GM13977 (cell line): ENCODE results near the gene PIAS1.

Source experiments
- DNase-seq: peaks from one replicate; pipeline ENCODE4 v3.0.0; 2012; ENCODE audit warnings: low spot score
- in situ Hi-C: fragments of 300-500 bp; cut with MboI; formaldehyde crosslinking; loops from one replicate; pipeline ENCODE4 v1.12.0; 2022; ENCODE audit warnings: low sequenced_read_pairs, low pct_unique_long_range_greater_than_20kb, mixed read lengths, inconsistent platforms; ENCODE audit not compliant: unreplicated experiment
- TF ChIP-seq, protein P1 (sequence below): IDR thresholded peaks from 2 replicates; pipeline ENCODE4 v1.5.1; 2012; ENCODE audit warnings: mild to moderate bottlenecking, control low read depth; ENCODE audit not compliant: insufficient read depth; ENCODE audit errors: extremely low read depth, missing control alignments

The PIAS1 gene

DNA sequence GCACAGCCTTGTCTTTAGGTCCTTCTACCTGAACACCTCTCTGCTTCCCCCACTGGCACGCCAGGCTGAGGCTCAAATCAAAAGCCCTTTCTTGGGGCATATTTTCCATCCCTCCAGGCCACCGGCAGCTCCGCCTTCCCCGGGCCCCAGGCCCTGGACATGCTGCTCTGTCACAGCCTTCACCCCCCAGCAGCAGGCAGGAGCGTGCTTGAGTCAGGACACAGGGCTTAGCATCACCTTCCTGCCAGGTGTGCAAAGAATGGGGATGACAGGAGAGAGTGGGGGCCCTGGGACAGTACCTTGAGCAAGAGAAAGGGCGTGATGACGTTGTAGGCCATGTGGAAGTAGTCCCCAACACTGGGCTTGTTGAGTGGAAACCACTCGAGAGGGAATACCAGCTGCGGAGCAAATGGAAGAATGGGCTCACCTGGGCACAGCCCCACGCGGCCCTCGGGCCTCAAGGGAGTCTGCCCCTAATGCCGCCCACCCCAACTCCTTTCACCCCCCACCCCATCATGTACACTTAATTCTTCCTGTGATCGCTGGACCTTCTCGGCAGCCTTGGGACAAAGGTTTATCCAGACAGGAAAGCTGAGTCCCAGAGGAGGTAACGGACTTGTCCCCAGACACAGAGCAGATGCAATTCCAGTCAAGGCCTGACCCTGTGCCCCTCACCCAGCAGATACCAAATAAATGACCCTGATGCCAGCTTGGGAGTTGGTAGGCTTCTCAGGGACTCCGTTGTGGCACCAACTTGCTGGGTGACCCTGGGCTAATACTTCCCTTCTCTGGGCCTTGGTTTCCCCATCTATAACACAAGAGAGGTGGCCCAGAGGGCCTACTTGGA is 160.1 kb downstream of the PIAS1 start:
- in situ Hi-C loops = no loop called here
- TF ChIP-seq, protein P1, sequence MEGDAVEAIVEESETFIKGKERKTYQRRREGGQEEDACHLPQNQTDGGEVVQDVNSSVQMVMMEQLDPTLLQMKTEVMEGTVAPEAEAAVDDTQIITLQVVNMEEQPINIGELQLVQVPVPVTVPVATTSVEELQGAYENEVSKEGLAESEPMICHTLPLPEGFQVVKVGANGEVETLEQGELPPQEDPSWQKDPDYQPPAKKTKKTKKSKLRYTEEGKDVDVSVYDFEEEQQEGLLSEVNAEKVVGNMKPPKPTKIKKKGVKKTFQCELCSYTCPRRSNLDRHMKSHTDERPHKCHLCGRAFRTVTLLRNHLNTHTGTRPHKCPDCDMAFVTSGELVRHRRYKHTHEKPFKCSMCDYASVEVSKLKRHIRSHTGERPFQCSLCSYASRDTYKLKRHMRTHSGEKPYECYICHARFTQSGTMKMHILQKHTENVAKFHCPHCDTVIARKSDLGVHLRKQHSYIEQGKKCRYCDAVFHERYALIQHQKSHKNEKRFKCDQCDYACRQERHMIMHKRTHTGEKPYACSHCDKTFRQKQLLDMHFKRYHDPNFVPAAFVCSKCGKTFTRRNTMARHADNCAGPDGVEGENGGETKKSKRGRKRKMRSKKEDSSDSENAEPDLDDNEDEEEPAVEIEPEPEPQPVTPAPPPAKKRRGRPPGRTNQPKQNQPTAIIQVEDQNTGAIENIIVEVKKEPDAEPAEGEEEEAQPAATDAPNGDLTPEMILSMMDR = no peak
- DNase-seq = no peak

DNA sequence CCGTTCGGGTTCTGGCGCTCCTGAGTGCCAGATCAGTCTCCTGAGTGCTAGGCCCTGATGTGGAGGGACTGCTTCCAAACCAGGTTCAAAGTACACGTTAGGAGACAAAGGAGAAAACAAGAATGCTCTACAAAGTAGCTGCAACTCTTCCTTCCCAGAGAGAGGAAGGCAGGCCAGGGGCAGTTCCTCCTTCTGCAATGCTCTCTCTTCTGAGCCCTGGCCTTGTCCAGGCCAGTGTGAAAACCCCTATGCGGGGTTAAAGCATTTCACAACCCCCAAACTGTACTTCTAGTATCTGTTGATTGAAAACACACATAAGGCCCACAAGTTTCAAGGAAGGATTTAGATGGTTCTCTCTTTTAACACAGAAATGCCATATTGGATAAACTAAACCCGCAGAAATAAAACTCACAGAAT is 160.7 kb downstream of the PIAS1 start:
- no peak for DNase-seq
- in situ Hi-C loops = no loop called here
- TF ChIP-seq, protein P1 = no peak

DNA sequence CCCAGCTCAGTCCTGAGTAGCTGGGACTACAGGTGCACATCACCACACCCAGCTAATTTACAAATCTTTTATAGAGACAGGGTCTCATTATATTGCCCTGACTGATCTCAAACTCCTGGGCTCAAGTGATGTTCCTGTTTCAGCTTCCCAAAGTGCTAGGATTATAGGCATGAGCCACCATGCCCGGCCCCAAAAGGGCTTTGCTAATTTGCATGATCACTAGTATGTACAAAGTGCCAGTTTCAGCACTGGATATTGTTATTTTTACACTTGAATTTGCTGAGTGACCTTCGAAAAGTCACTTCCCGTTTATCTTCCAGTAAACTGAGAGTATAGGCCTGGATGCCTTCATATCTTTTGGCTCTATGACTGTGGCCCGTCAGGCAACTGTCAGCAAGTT is 163.2 kb downstream of the PIAS1 start:
- DNase-seq = no peak
- TF ChIP-seq, protein P1 = no peak
- in situ Hi-C loops = no loop called here

DNA sequence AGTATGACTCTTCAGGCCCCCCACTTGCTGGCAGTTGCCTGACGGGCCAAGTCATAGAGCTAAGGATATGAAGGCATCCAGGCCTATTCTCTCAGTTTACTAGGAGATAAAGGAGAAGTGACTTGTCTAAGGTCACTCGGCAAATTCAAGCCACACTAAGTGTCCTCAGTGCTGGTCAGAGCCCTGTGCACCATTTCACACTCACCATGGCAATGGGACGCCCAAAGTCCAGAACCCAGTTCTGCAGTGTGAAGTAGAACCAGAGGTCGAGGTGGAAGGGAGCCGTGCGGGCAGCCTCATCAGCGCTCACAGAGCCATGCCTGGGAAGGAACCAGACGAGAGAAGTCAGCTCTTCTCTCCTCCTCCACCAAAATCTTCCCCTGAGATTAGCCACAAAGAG is 164.2 kb downstream of the PIAS1 start:
- in situ Hi-C loops = no loop called here
- DNase-seq = no peak
- TF ChIP-seq, protein P1 = no peak

DNA sequence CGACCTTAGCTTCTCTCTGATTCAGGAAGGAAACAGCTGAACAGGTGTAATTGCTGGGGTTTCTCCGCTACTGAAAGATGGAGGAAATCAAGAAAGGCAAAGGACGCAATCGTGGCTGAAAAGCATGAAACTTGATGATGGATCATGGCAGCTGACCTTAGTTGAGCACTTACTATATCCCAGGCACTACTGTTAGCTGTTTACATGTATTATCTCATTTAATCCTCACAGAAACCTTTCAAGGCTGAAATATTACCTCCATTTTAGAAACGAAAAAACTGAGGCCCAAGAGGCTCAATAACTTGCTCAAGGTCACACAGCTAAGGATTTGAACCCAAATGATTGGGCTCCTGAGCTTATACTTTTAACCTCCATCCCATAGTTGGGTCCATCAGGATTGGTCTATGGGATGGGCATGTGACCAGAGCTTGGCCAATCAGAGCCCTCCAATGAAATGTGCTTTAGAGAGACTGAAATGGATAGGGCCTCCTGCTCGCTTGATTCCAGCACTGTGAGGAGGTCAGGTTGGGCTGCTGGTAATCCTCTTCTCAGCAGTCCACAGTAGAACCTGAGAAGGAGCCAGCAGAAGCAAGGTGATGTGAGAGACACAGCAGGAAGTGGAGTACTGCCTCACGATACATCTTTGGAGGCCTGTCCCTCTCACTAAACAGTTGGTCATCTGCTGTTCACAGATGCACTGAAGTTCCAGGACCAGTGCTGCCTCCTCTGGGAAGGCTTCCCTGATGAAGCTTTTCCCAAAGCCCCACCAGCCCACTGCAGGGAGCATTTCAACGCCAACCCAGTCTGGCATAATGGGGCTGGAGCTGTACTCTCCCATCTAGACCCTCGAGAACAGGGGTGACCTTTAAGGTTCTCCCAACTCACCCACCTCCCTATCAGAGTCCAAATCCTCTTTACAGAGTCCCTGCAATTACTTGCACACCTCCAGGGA is 165.0 kb downstream of the PIAS1 start:
- no peak for DNase-seq
- in situ Hi-C loops = no loop called here
- TF ChIP-seq, protein P1 = no peak

DNA sequence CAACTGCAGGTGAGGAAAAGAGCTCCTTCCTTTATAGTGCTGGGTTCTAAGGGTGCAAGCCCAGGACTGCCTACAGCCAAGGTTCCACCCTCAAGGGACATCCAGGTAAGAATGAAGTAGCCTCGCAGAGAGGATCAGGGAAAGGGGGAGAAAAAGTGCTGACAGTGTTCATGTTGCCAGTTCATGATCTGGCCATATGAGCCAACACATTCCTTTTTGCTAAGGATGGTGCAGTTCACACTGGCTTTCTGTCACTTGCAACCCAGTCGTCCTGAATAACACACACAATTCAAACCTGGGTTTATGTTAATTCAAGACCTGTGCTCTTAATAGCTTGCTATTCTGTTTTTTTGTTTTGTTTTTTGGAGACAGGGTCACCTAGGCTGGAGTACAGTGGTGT is 166.4 kb downstream of the PIAS1 start:
- in situ Hi-C loops = no loop called here
- TF ChIP-seq, protein P1 = no peak
- DNase-seq = no peak
